ENCODE results near the gene HES4. TPM values are rescaled to one million over a fixed set of nuclear protein-coding genes. Genes with fewer than 3 reads are reported as not detected.
A peak's percentile ranks its signal among the peaks of the same experiment; 100 is the strongest.

The HES4 gene
- total RNA-seq, 3 donors from 2014 or later: 8.3 to 36.4 (median 34.2) TPM

- Histone ChIP-seq H3K9me3 (no peaks in the 10 kb centered on the region), H3K4me3 (peak overlapping the region in 2 of 3 donors; percentile 48 to 67), H3K27ac (peak overlapping the region; percentile 92 to 93), H3K4me1 (peaks cover 4 to 22% of the 10 kb centered on the region in 2 donors), H3K27me3 (no peaks in the 10 kb centered on the region), H3K36me3 (no peaks in the 10 kb centered on the region)
- TF ChIP-seq CTCF (IDR thresholded peaks at IDR 0.05) (no peak), POLR2A (IDR thresholded peaks at IDR 0.05) (no peak), POLR2AphosphoS5 (IDR thresholded peaks at IDR 0.05) (no peak)
- DNase-seq (ENCODE audit: low spot score in 2 of 2): no peak
- intact Hi-C loops (cut with DNase I; ENCODE audit: low total_unique reads): loop anchor here (10.0 kb wide), 1 partner anchor 461 kb away; no protein-coding TSS in a partner anchor
Measured at GRCh38 chr1:1024149-1024770, 24.4 kb upstream of the HES4 start.

- Histone ChIP-seq H3K36me3 (no peaks in the 10 kb centered on the region), H3K27ac (peak overlapping the region; percentile 92 to 93), H3K4me3 (peak overlapping the region in 1 of 3 donors; percentile 67), H3K9me3 (no peaks in the 10 kb centered on the region), H3K27me3 (no peaks in the 10 kb centered on the region), H3K4me1 (peaks cover 4 to 22% of the 10 kb centered on the region in 2 donors)
- no peak for DNase-seq (ENCODE audit: low spot score in 2 of 2)
- no peak for TF ChIP-seq POLR2AphosphoS5 (IDR thresholded peaks at IDR 0.05)
- TF ChIP-seq POLR2A (IDR thresholded peaks at IDR 0.05): no peak
- no peak for TF ChIP-seq CTCF (IDR thresholded peaks at IDR 0.05)
- intact Hi-C loops (cut with DNase I; ENCODE audit: low total_unique reads): loop anchor here (10.0 kb wide), 1 partner anchor 461 kb away; no protein-coding TSS in a partner anchor
Measured at GRCh38 chr1:1023700-1024099, 23.8 kb upstream of the HES4 start.

GRCh38 chr1:1022302-1023009 is 22.6 kb upstream of the HES4 start:
- Histone ChIP-seq H3K9me3 (no peaks in the 10 kb centered on the region), H3K4me3 (no peak overlapping the region), H3K36me3 (no peaks in the 10 kb centered on the region), H3K27ac (no peak overlapping the region), H3K27me3 (no peaks in the 10 kb centered on the region), H3K4me1 (peaks cover 4 to 22% of the 10 kb centered on the region in 2 donors)
- TF ChIP-seq POLR2AphosphoS5 (IDR thresholded peaks at IDR 0.05) (no peak), CTCF (IDR thresholded peaks at IDR 0.05) (no peak), POLR2A (IDR thresholded peaks at IDR 0.05) (no peak)
- no peak for DNase-seq (ENCODE audit: low spot score in 2 of 2)
- intact Hi-C loops (cut with DNase I; ENCODE audit: low total_unique reads): loop anchor here (10.0 kb wide), 1 partner anchor 462 kb away; no protein-coding TSS in a partner anchor

- intact Hi-C loops (cut with DNase I; ENCODE audit: low total_unique reads): loop anchor here (10.0 kb wide), 1 partner anchor 463 kb away; no protein-coding TSS in a partner anchor
- peak overlapping the region in 2 of 3 donors; percentile 80 to 84 for H3K4me3 ChIP-seq
- H3K36me3 ChIP-seq: no peaks in the 10 kb centered on the region
- H3K4me1 ChIP-seq: peaks cover 4 to 22% of the 10 kb centered on the region in 2 donors
- no peak for DNase-seq (ENCODE audit: low spot score in 2 of 2)
- no peaks in the 10 kb centered on the region for H3K9me3 ChIP-seq
- peak overlapping the region in 1 of 2 donors; percentile 92 for H3K27ac ChIP-seq
- H3K27me3 ChIP-seq: no peaks in the 10 kb centered on the region
- TF ChIP-seq POLR2A (IDR thresholded peaks at IDR 0.05): no peak
- no peak for TF ChIP-seq POLR2AphosphoS5 (IDR thresholded peaks at IDR 0.05)
- no peak for TF ChIP-seq CTCF (IDR thresholded peaks at IDR 0.05)
Measured at GRCh38 chr1:1021920-1022259, 22.0 kb upstream of the HES4 start.

Data from breast epithelium (tissue), 4 donors.